ENCODE data around the gene UCP1.

DNA sequence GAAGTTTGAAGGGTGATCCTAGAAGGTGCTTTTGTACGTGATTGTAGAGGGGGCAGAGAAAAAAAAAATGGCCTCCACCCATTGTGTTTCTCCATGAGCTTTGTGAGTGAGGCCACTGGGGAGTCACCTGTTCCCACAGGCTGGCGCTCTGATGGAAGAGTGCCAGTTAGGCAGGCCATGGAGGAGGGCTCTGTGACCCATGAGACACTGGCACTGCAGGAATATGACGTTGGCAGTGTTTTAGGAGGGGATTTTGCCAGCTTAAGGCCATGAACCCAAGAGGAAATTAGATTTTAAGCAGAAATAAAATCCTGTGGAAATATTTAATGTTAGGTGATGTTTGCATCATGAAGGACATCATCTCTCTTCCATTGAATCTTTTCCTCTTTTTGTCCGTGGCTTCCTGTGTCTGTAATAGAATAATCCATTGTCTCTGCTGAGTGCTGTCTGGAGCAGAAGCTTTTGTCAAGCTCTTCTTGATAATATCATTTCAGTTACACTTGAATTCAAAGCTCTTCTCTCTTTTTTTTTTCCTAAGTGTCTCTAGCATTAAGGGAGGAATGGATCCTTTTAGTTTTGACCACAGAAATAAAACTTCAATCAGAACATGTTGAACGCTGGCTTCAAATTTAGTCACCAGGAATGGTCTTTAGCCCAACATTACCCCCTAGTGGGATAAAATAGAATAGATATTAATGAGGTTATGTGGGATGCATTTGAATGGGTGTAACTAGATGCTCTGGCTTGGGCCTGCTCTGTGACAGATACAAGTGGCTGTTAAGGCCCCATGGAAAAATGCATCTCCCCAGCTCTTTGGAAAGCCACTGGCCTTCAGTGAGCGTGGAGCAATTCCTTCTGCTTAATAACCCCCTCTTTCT is 41.0 kb upstream of the UCP1 start:
- TF ChIP-seq, protein P1, sequence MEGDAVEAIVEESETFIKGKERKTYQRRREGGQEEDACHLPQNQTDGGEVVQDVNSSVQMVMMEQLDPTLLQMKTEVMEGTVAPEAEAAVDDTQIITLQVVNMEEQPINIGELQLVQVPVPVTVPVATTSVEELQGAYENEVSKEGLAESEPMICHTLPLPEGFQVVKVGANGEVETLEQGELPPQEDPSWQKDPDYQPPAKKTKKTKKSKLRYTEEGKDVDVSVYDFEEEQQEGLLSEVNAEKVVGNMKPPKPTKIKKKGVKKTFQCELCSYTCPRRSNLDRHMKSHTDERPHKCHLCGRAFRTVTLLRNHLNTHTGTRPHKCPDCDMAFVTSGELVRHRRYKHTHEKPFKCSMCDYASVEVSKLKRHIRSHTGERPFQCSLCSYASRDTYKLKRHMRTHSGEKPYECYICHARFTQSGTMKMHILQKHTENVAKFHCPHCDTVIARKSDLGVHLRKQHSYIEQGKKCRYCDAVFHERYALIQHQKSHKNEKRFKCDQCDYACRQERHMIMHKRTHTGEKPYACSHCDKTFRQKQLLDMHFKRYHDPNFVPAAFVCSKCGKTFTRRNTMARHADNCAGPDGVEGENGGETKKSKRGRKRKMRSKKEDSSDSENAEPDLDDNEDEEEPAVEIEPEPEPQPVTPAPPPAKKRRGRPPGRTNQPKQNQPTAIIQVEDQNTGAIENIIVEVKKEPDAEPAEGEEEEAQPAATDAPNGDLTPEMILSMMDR (IDR thresholded peaks at IDR 0.05), result peak; percentile 79
- TF ChIP-seq ZFX (IDR thresholded peaks at IDR 0.05; ENCODE audit: borderline replicate concordance), result no peak
